ENCODE measurements around the gene SGF29.

SGF29 gene

GRCh38 chr16:28531777-28532744, 21.7 kb upstream of the SGF29 start:
- Histone ChIP-seq H3K36me3 (replicated peaks) (no peaks in the 10 kb centered on the region), H3K27ac (no peak overlapping the region), H3K4me3 (ENCODE audit: low read depth, low read length) (no peak overlapping the region), H3K27me3 (replicated peaks) (no peaks in the 10 kb centered on the region)
- DNase-seq: no peak
- no peak for TF ChIP-seq CTCF (IDR thresholded peaks at IDR 0.05; ENCODE audit: low read depth, low read length, missing control alignments)
- in situ Hi-C loops (cut with HindIII; ENCODE audit: low pct_ligation_motif_present, low sequenced_read_pairs): no loop called here

- in situ Hi-C loops (cut with HindIII; ENCODE audit: low pct_ligation_motif_present, low sequenced_read_pairs): no loop called here
- no peak overlapping the region for H3K4me3 ChIP-seq (ENCODE audit: low read depth, low read length)
Observed at GRCh38 chr16:28532940-28533647, 20.6 kb upstream of the SGF29 start.

GRCh38 chr16:28534542-28535373, 19.0 kb upstream of the SGF29 start:
- Histone ChIP-seq H3K27me3 (replicated peaks) (no peaks in the 10 kb centered on the region), H3K4me3 (ENCODE audit: low read depth, low read length) (no peak overlapping the region), H3K36me3 (replicated peaks) (no peaks in the 10 kb centered on the region), H3K27ac (no peak overlapping the region)
- in situ Hi-C loops (cut with HindIII; ENCODE audit: low pct_ligation_motif_present, low sequenced_read_pairs): no loop called here
- TF ChIP-seq CTCF (IDR thresholded peaks at IDR 0.05; ENCODE audit: low read depth, low read length, missing control alignments): no peak
- DNase-seq: no peak

More at GRCh38 chr16:28532940-28533647, 20.6 kb upstream of the SGF29 start:
- Histone ChIP-seq H3K27me3 (replicated peaks) (no peaks in the 10 kb centered on the region), H3K27ac (no peak overlapping the region), H3K36me3 (replicated peaks) (no peaks in the 10 kb centered on the region)
- no peak for DNase-seq
- no peak for TF ChIP-seq CTCF (IDR thresholded peaks at IDR 0.05; ENCODE audit: low read depth, low read length, missing control alignments)

GRCh38 chr16:28537076-28537475, 16.6 kb upstream of the SGF29 start:
- Histone ChIP-seq H3K4me3 (ENCODE audit: low read depth, low read length) (peak overlapping the region; percentile 9), H3K27me3 (replicated peaks) (no peaks in the 10 kb centered on the region), H3K36me3 (replicated peaks) (no peaks in the 10 kb centered on the region), H3K27ac (no peak overlapping the region)
- in situ Hi-C loops (cut with HindIII; ENCODE audit: low pct_ligation_motif_present, low sequenced_read_pairs): no loop called here
- no peak for DNase-seq
- no peak for TF ChIP-seq CTCF (IDR thresholded peaks at IDR 0.05; ENCODE audit: low read depth, low read length, missing control alignments)

GRCh38 chr16:28537964-28538732, 15.6 kb upstream of the SGF29 start:
- no peak overlapping the region for H3K4me3 ChIP-seq (ENCODE audit: low read depth, low read length)
- TF ChIP-seq CTCF (IDR thresholded peaks at IDR 0.05; ENCODE audit: low read depth, low read length, missing control alignments): no peak
- in situ Hi-C loops (cut with HindIII; ENCODE audit: low pct_ligation_motif_present, low sequenced_read_pairs): no loop called here

More at GRCh38 chr16:28537964-28538732, 15.6 kb upstream of the SGF29 start:
- Histone ChIP-seq H3K27me3 (replicated peaks) (no peaks in the 10 kb centered on the region), H3K36me3 (replicated peaks) (no peaks in the 10 kb centered on the region), H3K27ac (no peak overlapping the region)
- no peak for DNase-seq
